GM21717 (cell line): ENCODE measurements around the gene MAGEB4.
"Not testable (repeated sequence)": the region's sequence is repeated elsewhere in the genome, so short reads cannot be mapped to it uniquely, and the experiment has no call there.

Experiments
- ATAC-seq: cut with Tn5 transposase; IDR thresholded peaks from one replicate; pipeline ENCODE4 v1.9.1; 2021; ENCODE audit warnings: mild to moderate bottlenecking, moderate library complexity; ENCODE audit not compliant: unreplicated experiment

The MAGEB4 gene

GRCh38 chrX:30241724-30242415 is at the start of gene MAGEB4:
TSS of gene MAGEB4 (plus strand) at chrX:30242000. CDS start at chrX:30242136, 136 bp downstream.
- ATAC-seq, result no peak

GRCh38 chrX:30193910-30194309 is 47.9 kb upstream of the MAGEB4 start:
- not testable (repeated sequence) for ATAC-seq

GRCh38 chrX:30196322-30196721 is 45.5 kb upstream of the MAGEB4 start:
- no peak for ATAC-seq

GRCh38 chrX:30212172-30212571 is 29.6 kb upstream of the MAGEB4 start:
- ATAC-seq, result no peak

GRCh38 chrX:30215357-30215843 is 26.4 kb upstream of the MAGEB4 start, which contains the start of gene MAGEB2:
TSS of gene MAGEB2 (plus strand) at chrX:30215563. CDS start at chrX:30218581, 3,018 bp downstream.
- ATAC-seq, result no peak

- no peak for ATAC-seq
Observed at GRCh38 chrX:30217465-30217864, 24.3 kb upstream of the MAGEB4 start.

GRCh38 chrX:30219372-30219771 is 22.4 kb upstream of the MAGEB4 start:
- ATAC-seq, result no peak

- no peak for ATAC-seq
Observed at GRCh38 chrX:30220661-30221060, 21.1 kb upstream of the MAGEB4 start.

- no peak for ATAC-seq
Observed at GRCh38 chrX:30224536-30224935, 17.3 kb upstream of the MAGEB4 start.

- no peak for ATAC-seq
Observed at GRCh38 chrX:30228526-30228925, 13.3 kb upstream of the MAGEB4 start.

- ATAC-seq, result no peak
Observed at GRCh38 chrX:30230395-30230794, 11.4 kb upstream of the MAGEB4 start, which contains the start of gene MAGEB3. TSS of gene MAGEB3 (plus strand) at chrX:30230657. CDS start at chrX:30235925, 5,268 bp downstream.

- ATAC-seq, result no peak
Observed at GRCh38 chrX:30246769-30247489, 5.1 kb downstream of the MAGEB4 start, which contains the start of gene MAGEB1. TSS of gene MAGEB1 (plus strand) at chrX:30247146. CDS start at chrX:30250494, 3,348 bp downstream.

GRCh38 chrX:30248854-30249253 is 7.1 kb downstream of the MAGEB4 start:
- peak; percentile 74 for ATAC-seq

GRCh38 chrX:30253257-30253656 is 11.5 kb downstream of the MAGEB4 start:
- ATAC-seq, result peak; percentile 51

GRCh38 chrX:30259927-30260326 is 18.1 kb downstream of the MAGEB4 start:
- no peak for ATAC-seq

- ATAC-seq, result no peak
Observed at GRCh38 chrX:30261012-30261411, 19.2 kb downstream of the MAGEB4 start.

GRCh38 chrX:30262763-30263162 is 21.0 kb downstream of the MAGEB4 start:
- ATAC-seq, result no peak

GRCh38 chrX:30270639-30271038 is 28.8 kb downstream of the MAGEB4 start:
- ATAC-seq, result no peak

GRCh38 chrX:30275498-30275897 is 33.7 kb downstream of the MAGEB4 start:
- ATAC-seq, result no peak

- ATAC-seq, result no peak
Observed at GRCh38 chrX:30278365-30278764, 36.6 kb downstream of the MAGEB4 start.

- no peak for ATAC-seq
Observed at GRCh38 chrX:30280428-30280827, 38.6 kb downstream of the MAGEB4 start.

GRCh38 chrX:30282527-30282926 is 40.7 kb downstream of the MAGEB4 start:
- no peak for ATAC-seq
